Nephron (organoid): ENCODE measurements around the gene GFI1B.
"Not testable (repeated sequence)": the region's sequence is repeated elsewhere in the genome, so short reads cannot be mapped to it uniquely, and the experiment has no call there.

Source experiments
- H3K27ac Mint-ChIP-seq, 3 experiments: 2 replicates each; pipeline ENCODE4 v1.8.0; 2020; ENCODE audit warnings: mixed read lengths in 3 of 3, mild to moderate bottlenecking in 2 of 3, moderate library complexity in 1 of 3
- H3K27me3 Mint-ChIP-seq: 2 replicates; pipeline ENCODE4 v1.8.0; 2021; ENCODE audit warnings: low read depth, mild to moderate bottlenecking, moderate library complexity, mixed read lengths
- H3K36me3 Mint-ChIP-seq: 2 replicates; pipeline ENCODE4 v1.8.0; 2020; ENCODE audit warnings: low read depth, mixed read lengths
- H3K4me1 Mint-ChIP-seq: 2 replicates; pipeline ENCODE4 v1.8.0; 2020; ENCODE audit warnings: mixed read lengths
- H3K4me3 Mint-ChIP-seq, 3 experiments: 2 replicates each; pipeline ENCODE4 v1.8.0; 2020; ENCODE audit warnings: mild to moderate bottlenecking in 3 of 3, mixed read lengths in 3 of 3, moderate library complexity in 2 of 3
- H3K9me3 Mint-ChIP-seq: 2 replicates; pipeline ENCODE4 v1.8.0; 2020; ENCODE audit warnings: mixed read lengths
- TF ChIP-seq, protein P1 (sequence below), 3 experiments: fragments of 200-600 bp; sonication (generic); IDR thresholded peaks; one replicate each; pipeline ENCODE4 v1.5.0; 2021; ENCODE audit warnings: antibody characterized with exemption in 3 of 3; ENCODE audit not compliant: unreplicated experiment in 3 of 3

GFI1B gene

GRCh38 chr9:132986114-132986513 is 7.6 kb downstream of the GFI1B start:
- H3K27ac Mint-ChIP-seq, result no peak overlapping the region
- no peaks in the 10 kb centered on the region for H3K4me1 Mint-ChIP-seq
- no peaks in the 10 kb centered on the region for H3K36me3 Mint-ChIP-seq
- H3K4me3 Mint-ChIP-seq, result no peak overlapping the region
- TF ChIP-seq, protein P1, sequence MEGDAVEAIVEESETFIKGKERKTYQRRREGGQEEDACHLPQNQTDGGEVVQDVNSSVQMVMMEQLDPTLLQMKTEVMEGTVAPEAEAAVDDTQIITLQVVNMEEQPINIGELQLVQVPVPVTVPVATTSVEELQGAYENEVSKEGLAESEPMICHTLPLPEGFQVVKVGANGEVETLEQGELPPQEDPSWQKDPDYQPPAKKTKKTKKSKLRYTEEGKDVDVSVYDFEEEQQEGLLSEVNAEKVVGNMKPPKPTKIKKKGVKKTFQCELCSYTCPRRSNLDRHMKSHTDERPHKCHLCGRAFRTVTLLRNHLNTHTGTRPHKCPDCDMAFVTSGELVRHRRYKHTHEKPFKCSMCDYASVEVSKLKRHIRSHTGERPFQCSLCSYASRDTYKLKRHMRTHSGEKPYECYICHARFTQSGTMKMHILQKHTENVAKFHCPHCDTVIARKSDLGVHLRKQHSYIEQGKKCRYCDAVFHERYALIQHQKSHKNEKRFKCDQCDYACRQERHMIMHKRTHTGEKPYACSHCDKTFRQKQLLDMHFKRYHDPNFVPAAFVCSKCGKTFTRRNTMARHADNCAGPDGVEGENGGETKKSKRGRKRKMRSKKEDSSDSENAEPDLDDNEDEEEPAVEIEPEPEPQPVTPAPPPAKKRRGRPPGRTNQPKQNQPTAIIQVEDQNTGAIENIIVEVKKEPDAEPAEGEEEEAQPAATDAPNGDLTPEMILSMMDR (IDR thresholded peaks at IDR 0.05; ENCODE audit: unreplicated experiment in 3 of 3), result no peak
- peaks cover 37% of the 10 kb centered on the region for H3K27me3 Mint-ChIP-seq
- H3K9me3 Mint-ChIP-seq, result no peaks in the 10 kb centered on the region

GRCh38 chr9:132986640-132987620 is 8.4 kb downstream of the GFI1B start:
- peaks cover under 1% of the 10 kb centered on the region for H3K4me1 Mint-ChIP-seq

DNA sequence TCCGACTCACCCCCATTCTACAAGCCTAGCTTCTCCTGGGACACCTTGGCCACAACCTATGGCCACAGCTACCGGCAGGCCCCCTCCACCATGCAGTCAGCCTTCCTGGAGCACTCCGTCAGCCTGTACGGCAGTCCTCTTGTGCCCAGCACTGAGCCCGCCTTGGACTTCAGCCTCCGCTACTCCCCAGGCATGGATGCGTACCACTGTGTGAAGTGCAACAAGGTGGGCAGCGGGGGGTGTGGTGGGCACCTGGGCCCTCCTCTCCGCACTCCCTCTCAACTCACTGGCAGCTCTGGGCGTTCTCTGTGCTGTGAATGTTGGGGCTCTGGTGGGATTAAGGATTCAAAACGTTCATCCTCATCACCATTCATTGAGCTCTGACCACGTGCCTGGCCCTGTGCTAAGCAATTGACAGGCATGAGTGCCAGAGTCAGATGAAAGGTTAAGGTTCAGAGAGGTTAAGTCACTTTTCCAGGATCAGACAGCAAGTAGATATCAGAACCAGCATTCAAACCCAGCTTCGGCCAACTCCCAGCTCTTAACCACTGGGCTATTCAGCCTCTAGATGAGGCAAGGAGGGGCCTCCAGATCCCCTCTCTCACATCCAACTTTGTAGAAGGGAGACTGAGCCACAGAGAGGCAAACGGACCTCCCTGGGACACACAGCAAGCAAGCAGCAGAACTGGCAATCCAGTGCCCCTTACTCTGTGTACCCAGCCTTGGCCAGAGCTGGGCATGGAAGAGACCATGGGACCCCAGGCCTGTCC is 9.9 kb downstream of the GFI1B start:
- Mint-ChIP-seq H3K4me3 (no peak overlapping the region), H3K27me3 (peaks cover 40% of the 10 kb centered on the region), H3K36me3 (no peaks in the 10 kb centered on the region), H3K27ac (no peak overlapping the region), H3K4me1 (peaks cover 5% of the 10 kb centered on the region), H3K9me3 (no peaks in the 10 kb centered on the region)
- TF ChIP-seq, protein P1 (IDR thresholded peaks at IDR 0.05; ENCODE audit: unreplicated experiment in 3 of 3), result no peak

More at GRCh38 chr9:132986640-132987620, 8.4 kb downstream of the GFI1B start:
- H3K9me3 Mint-ChIP-seq, result no peaks in the 10 kb centered on the region
- TF ChIP-seq, protein P1 (IDR thresholded peaks at IDR 0.05; ENCODE audit: unreplicated experiment in 3 of 3), result no peak
- H3K4me3 Mint-ChIP-seq, result no peak overlapping the region
- peaks cover 30% of the 10 kb centered on the region for H3K27me3 Mint-ChIP-seq
- no peaks in the 10 kb centered on the region for H3K36me3 Mint-ChIP-seq
- no peak overlapping the region for H3K27ac Mint-ChIP-seq

- TF ChIP-seq, protein P1 (IDR thresholded peaks at IDR 0.05; ENCODE audit: unreplicated experiment in 3 of 3), result no peak
- no peak overlapping the region for H3K27ac Mint-ChIP-seq
- no peaks in the 10 kb centered on the region for H3K36me3 Mint-ChIP-seq
- H3K4me1 Mint-ChIP-seq, result peaks cover 5% of the 10 kb centered on the region
- peaks cover 44% of the 10 kb centered on the region for H3K27me3 Mint-ChIP-seq
- no peaks in the 10 kb centered on the region for H3K9me3 Mint-ChIP-seq
- no peak overlapping the region for H3K4me3 Mint-ChIP-seq
Measured at GRCh38 chr9:132989014-132989310, 10.5 kb downstream of the GFI1B start.

DNA sequence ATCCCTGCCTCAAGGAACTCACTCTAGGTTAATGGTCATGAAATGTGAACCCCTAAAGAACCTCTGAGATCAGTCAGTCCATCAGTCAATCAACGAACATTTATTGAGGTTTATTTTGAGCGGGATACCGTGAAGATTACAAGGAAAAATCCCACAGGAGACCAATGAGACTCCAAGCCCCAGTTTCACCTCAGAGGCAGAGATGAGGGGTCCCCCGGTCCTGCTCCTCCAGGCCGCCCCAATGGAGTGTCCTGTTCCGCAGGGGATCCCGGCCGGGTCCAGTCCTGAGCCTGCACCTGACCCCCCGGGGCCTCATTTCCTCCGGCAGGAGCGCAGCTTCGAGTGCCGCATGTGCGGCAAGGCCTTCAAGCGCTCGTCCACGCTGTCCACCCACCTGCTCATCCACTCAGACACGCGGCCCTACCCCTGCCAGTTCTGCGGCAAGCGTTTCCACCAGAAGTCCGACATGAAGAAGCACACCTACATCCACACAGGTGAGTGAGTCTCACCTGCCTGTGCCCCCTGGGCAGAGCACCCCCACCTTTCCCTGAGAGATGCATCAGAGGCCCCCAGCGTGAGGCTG is 11.0 kb downstream of the GFI1B start:
- H3K9me3 Mint-ChIP-seq, result no peaks in the 10 kb centered on the region
- H3K27me3 Mint-ChIP-seq, result peaks cover 48% of the 10 kb centered on the region
- no peak overlapping the region for H3K4me3 Mint-ChIP-seq
- H3K4me1 Mint-ChIP-seq, result peaks cover 8% of the 10 kb centered on the region
- TF ChIP-seq, protein P1 (IDR thresholded peaks at IDR 0.05; ENCODE audit: unreplicated experiment in 3 of 3), result no peak
- H3K27ac Mint-ChIP-seq, result no peak overlapping the region
- no peaks in the 10 kb centered on the region for H3K36me3 Mint-ChIP-seq

DNA sequence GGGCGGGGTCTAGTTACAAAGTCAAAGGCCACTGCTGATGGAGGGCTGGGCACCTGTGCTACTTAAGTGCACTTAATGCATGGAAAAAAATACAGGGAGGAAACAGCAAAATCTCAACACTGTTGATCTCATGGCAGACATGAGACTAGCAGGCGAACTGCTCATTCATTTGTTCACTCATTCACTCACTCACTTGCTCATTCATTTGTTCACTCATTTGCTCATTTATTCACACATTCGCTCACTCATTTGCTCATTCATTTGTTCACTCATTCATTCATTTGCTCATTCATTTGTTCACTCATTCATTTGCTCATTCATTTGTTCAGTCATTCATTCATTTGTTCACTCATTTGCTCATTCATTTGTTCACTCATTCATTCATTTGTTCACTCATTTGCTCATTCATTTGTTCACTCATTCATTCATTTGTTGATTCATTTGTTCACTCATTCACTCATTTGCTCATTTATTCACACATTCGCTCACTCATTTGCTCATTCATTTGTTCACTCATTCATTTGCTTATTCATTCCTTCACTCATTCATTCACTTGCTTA is 11.6 kb downstream of the GFI1B start:
- not testable (repeated sequence) for H3K27ac Mint-ChIP-seq, H3K9me3 Mint-ChIP-seq, H3K4me3 Mint-ChIP-seq, H3K36me3 Mint-ChIP-seq
- Mint-ChIP-seq H3K27me3 (peaks cover 51% of the 10 kb centered on the region), H3K4me1 (peaks cover 11% of the 10 kb centered on the region)
